ENCODE results near the gene EMILIN2.
"Not testable (repeated sequence)": the region's sequence is repeated elsewhere in the genome, so short reads cannot be mapped to it uniquely, and the experiment has no call there.

- TF ChIP-seq CTCF, EP300, POLR2A (IDR thresholded peaks at IDR 0.05): not testable (repeated sequence)
Measured at GRCh38 chr18:2836118-2836517, 10.7 kb upstream of the EMILIN2 start.
